Fibroblast of lung (primary cell): ENCODE data around the gene LXN. TPM values are rescaled to one million over a fixed set of nuclear protein-coding genes. Genes with fewer than 3 reads are reported as not detected.

Experiments used
- DNase-seq, 2 donors: peaks; one replicate each; pipeline versions ENCODE4 v3.0.0 to v3.0.0-alpha.2; 2010; ENCODE audit warnings: low read depth in 2 of 2
- H2AFZ ChIP-seq: 2 replicates; pipeline ENCODE4 v1.5.1; 2012; ENCODE audit warnings: low read length, control low read depth, inconsistent platforms
- H3K27ac ChIP-seq: 2 replicates; pipeline ENCODE4 v1.5.1; 2011; ENCODE audit warnings: low read length, control low read depth; ENCODE audit not compliant: insufficient read depth
- H3K27me3 ChIP-seq: 2 replicates; pipeline ENCODE4 v1.5.1; 2011; ENCODE audit warnings: mild to moderate bottlenecking, low read length; ENCODE audit not compliant: control insufficient read depth, insufficient read depth
- H3K36me3 ChIP-seq: 2 replicates; pipeline ENCODE4 v1.5.1; 2011; ENCODE audit warnings: low read length; ENCODE audit not compliant: control insufficient read depth, insufficient read depth
- H3K4me1 ChIP-seq: 2 replicates; pipeline ENCODE4 v1.5.1; 2011; ENCODE audit warnings: low read length; ENCODE audit not compliant: control insufficient read depth, insufficient read depth; ENCODE audit errors: extremely low read depth
- H3K4me2 ChIP-seq: 2 replicates; pipeline ENCODE4 v1.5.1; 2011; ENCODE audit warnings: low read length, control low read depth; ENCODE audit not compliant: insufficient read depth; ENCODE audit errors: extremely low read depth
- H3K4me3 ChIP-seq, 4 experiments: fragments of 200-600 bp in 1 of 4; sonication (generic) in 1 of 4; replicated peaks in 1 of 4; 2 replicates each; pipeline ENCODE4 v1.5.1; 2011 to 2016; ENCODE audit warnings: low read length in 4 of 4, low read depth in 3 of 4, mild to moderate bottlenecking in 3 of 4, control low read depth in 2 of 4, inconsistent platforms in 1 of 4, mixed read lengths in 1 of 4; ENCODE audit not compliant: insufficient read depth in 1 of 4; ENCODE audit errors: control extremely low read depth in 1 of 4
- H3K79me2 ChIP-seq: 2 replicates; pipeline ENCODE4 v1.5.1; 2012; ENCODE audit warnings: mild to moderate bottlenecking, low read length, inconsistent platforms; ENCODE audit not compliant: control insufficient read depth, insufficient read depth
- H3K9ac ChIP-seq: 2 replicates; pipeline ENCODE4 v1.5.1; 2011; ENCODE audit warnings: mild to moderate bottlenecking, low read length, control low read depth; ENCODE audit not compliant: insufficient read depth
- H3K9me3 ChIP-seq: 2 replicates; pipeline ENCODE4 v1.5.1; 2012; ENCODE audit warnings: low read depth, low read length; ENCODE audit not compliant: control insufficient read depth, insufficient read depth
- H4K20me1 ChIP-seq: 2 replicates; pipeline ENCODE4 v1.5.1; 2011; ENCODE audit warnings: low read length; ENCODE audit not compliant: control insufficient read depth, insufficient read depth; ENCODE audit errors: extremely low read depth
- CTCF ChIP-seq, 2 donors: IDR thresholded peaks in 1 of 2; conservative IDR thresholded peaks in 1 of 2; 1 replicate in 1 of 2; 2 replicates in 1 of 2; pipeline ENCODE4 v1.5.1; 2011 to 2012; ENCODE audit warnings: low read length in 2 of 2, control low read depth in 1 of 2, inconsistent platforms in 1 of 2, low read depth in 1 of 2, mild to moderate bottlenecking in 1 of 2
- EZH2 ChIP-seq: IDR thresholded peaks from 2 replicates; pipeline ENCODE4 v1.5.1; 2012; ENCODE audit warnings: low read length, control low read depth, mild to moderate bottlenecking; ENCODE audit errors: missing control alignments
- polyA plus RNA-seq, 2 donors: library from polyadenylated mRNA; depleted of rRNA in 1 of 2; stranded (reverse) in 1 of 2; unstranded in 1 of 2; fragments of >200 nt; gene quantifications; 2 replicates each; pipeline ENCODE4 v1.2.1, GENCODE V29; 2011 to 2012; ENCODE audit warnings: missing spikeins in 1 of 2
- total RNA-seq: library from RNA; depleted of rRNA; stranded (reverse); fragments of >200 nt; gene quantifications from 2 replicates; pipeline ENCODE4 v1.2.1, GENCODE V29; 2014

LXN gene
- total and polyA plus RNA-seq, 2 donors (not counting 1 experiment from before 2014, with no cell fraction given), result 162 to 168 TPM

GRCh38 chr3:158625881-158626280, 46.6 kb downstream of the LXN start:
- no peaks in the 10 kb centered on the region for H3K79me2 ChIP-seq
- H3K9me3 ChIP-seq, result no peaks in the 10 kb centered on the region
- H3K27me3 ChIP-seq, result no peaks in the 10 kb centered on the region
- H4K20me1 ChIP-seq, result no peaks in the 10 kb centered on the region
- no peak for DNase-seq
- H3K4me3 ChIP-seq, result no peak overlapping the region
- H2AFZ ChIP-seq, result no peak overlapping the region
- no peak overlapping the region for H3K4me2 ChIP-seq
- no peaks in the 10 kb centered on the region for H3K4me1 ChIP-seq
- H3K9ac ChIP-seq, result no peak overlapping the region
- no peak overlapping the region for H3K27ac ChIP-seq
- H3K36me3 ChIP-seq, result no peaks in the 10 kb centered on the region
- TF ChIP-seq EZH2 (no peak), CTCF (conservative IDR thresholded peaks at IDR 0.05 in 1 of 2, IDR thresholded peaks at IDR 0.05 in 1 of 2; ENCODE audit: low read depth in 1 of 2, low read length in 2 of 2) (no peak)

- no peak for TF ChIP-seq EZH2
- TF ChIP-seq CTCF (conservative IDR thresholded peaks at IDR 0.05 in 1 of 2, IDR thresholded peaks at IDR 0.05 in 1 of 2; ENCODE audit: low read depth in 1 of 2, low read length in 2 of 2), result no peak
- H3K27me3 ChIP-seq, result no peaks in the 10 kb centered on the region
- no peaks in the 10 kb centered on the region for H3K36me3 ChIP-seq
- no peak overlapping the region for H3K4me2 ChIP-seq
- no peak overlapping the region for H3K27ac ChIP-seq
- H4K20me1 ChIP-seq, result no peaks in the 10 kb centered on the region
- H3K4me3 ChIP-seq, result no peak overlapping the region
- H2AFZ ChIP-seq, result no peak overlapping the region
- no peaks in the 10 kb centered on the region for H3K9me3 ChIP-seq
- H3K4me1 ChIP-seq, result no peaks in the 10 kb centered on the region
- DNase-seq, result no peak
- H3K79me2 ChIP-seq, result no peaks in the 10 kb centered on the region
- H3K9ac ChIP-seq, result no peak overlapping the region
These were observed 54.2 kb downstream of the LXN start for GRCh38 chr3:158617982-158618875.

Other genes with a start within 250 kb of the LXN start
- gene MLF1, start 101.5 kb downstream of the LXN start, total RNA-seq, result 7.9 and 11.8 TPM in 2 replicates
- 4.7 and 6.9 TPM in 2 replicates for gene MLF1, start 101.5 kb downstream of the LXN start, polyA plus RNA-seq
- 27.7 and 38.6 TPM in 2 replicates for gene GFM1, start 28.1 kb downstream of the LXN start, total RNA-seq
- 30.5 and 31.4 TPM in 2 replicates for gene GFM1, start 28.1 kb downstream of the LXN start, polyA plus RNA-seq
- gene RARRES1, start 59.8 kb upstream of the LXN start, total RNA-seq, result 93.3 and 547 TPM in 2 replicates
- gene RARRES1, start 59.8 kb upstream of the LXN start, polyA plus RNA-seq, result 26.2 and 27.7 TPM in 2 replicates
- 117 and 159 TPM in 2 replicates for gene MFSD1, start 129.4 kb upstream of the LXN start, total RNA-seq
- gene MFSD1, start 129.4 kb upstream of the LXN start, polyA plus RNA-seq, result 103 and 127 TPM in 2 replicates